CD4-positive, alpha-beta T cell treated with Interleukin-17A for 1 hour (primary cell): Measurements from ENCODE around the gene PLEKHA7.
A peak's percentile ranks its signal among the peaks of the same experiment; 100 is the strongest.
"Not testable (repeated sequence)": the region's sequence is repeated elsewhere in the genome, so short reads cannot be mapped to it uniquely, and the experiment has no call there.

Experiments
- DNase-seq: peaks from one replicate; pipeline ENCODE4 v3.0.0-alpha.2; 2020

Gene PLEKHA7

DNA sequence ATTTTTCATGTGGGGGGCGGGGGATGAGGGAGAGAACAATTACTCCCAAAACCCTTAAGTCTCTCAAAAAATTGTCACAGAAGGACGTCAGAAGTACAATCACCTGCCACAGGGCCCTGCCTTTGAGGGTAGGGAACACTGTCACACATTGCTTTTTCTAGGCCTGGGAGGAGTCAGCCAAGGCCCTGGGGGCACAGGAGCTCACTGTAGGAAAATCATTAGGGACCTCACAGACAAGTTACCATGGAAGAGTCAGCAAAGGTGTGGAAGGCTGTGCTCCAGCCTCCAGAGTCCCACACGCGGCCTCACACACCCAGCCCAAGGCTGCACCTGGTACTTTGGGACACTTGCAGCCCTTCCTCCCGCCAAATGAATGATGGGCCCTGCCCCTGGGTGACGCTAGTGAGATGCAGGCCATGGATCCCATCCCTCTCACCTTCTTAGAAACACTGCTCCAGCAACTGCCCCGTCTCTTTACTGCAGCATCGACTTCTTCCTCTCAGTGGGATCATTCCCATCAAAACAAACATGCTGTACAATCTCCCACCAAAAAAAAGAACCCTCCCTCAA lies 3.3 kb downstream of the PLEKHA7 start:
- DNase-seq: no peak

DNA sequence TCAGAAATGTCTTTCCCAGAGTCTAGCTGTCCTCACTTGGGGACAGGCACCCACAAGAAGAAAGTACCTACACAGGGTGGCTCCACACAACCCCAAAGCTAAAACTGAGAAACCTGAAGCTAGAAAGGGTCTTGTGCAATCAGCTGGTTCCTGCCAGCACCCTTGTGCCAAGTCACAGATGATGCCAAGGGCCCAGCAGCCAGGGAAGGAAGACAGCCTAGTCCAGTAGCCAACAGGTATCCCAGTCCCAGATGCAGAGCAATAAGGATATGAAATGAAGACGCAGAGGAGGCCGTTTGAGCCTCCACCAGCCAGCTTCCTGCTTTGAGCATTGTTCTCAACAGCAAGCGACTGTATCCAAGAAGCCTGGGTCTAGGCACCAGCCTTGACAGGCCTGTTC lies 6.1 kb downstream of the PLEKHA7 start:
- DNase-seq: no peak

DNA sequence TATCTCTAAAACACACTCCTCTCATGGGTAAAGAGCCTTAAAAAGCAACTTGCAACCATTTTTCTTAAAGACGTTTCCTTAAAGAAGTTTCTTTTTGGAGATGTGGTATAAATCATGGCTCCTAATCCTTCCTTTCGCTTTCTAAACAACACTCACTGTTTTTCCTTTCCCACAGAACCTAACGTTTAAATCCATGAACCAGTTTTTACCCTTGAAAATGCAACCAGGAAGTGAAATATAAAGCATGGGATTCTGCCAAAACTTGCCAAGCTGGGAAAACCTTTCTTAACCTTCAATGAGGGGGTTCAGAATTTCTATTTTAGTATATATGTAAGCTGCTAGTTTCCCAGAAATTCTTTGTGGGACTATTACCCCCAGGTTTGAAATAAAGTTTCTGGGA lies 8.6 kb downstream of the PLEKHA7 start:
- DNase-seq: no peak

DNA sequence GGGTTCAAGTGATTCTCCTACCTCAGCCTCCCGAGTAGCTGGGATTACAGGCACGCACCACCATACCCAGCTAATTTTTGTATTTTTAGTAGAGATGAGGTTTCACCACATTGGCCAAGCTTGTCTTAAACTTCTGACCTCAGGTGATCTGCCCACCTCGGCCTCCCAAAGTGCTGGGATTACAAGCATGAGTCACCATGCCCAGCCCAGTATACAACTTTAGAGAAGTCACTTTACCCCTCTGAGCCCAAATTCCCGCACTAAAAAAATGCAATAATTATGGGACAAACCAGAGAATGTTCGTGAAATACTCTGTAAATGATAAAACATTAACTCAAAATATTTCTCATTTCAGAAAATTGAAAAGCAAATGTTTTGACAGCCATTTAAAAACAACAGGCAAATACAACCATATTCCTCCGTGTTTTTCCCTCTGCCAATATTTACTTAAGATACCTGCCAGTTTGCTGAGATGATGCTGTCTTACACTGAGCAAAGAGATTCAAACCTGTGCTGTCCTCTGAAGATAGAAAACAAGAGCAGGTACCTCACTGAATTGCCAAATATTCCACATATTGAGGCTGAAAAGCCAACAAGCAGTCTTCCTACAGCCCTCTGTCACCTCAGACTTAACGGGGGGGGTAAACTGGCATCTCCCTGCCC lies 9.6 kb downstream of the PLEKHA7 start:
- DNase-seq: no peak

DNA sequence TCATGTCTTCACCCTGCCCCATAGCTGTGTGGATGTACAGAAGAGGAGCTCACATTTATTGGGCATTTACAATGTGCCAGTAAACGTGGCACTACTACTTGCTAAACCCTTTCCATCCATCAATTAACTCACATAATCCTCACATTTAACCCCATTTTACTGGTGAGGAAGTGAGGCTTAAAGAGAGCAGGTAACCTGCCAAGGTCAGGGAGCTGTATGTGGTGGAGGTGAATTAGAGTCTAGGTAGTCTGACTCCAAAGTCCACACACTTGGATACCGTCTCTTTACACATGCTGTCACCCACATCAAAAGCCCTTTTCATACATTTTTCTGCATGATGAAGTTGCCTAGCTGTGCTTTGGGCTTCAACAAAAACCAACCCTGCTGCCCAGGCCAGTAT lies 10.8 kb downstream of the PLEKHA7 start:
- DNase-seq: no peak

DNA sequence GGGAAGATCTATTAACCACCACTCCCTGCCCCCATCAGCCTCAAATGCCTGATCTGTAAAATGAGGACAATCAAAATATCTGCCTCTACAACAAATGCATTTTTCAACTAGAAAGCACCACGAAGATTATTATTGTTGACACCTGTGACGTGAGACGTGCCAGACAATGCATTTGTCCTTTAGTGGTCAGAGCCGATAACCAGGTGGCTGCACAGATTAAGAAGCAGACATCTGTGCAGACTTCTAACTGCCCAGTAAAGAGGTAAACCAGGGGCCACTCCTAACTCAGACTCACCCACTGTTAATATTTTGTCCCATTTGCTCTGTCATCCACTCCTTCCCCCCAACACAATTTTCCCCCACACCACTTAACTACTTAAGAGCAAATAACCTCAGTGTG lies 11.7 kb downstream of the PLEKHA7 start:
- no peak for DNase-seq

DNA sequence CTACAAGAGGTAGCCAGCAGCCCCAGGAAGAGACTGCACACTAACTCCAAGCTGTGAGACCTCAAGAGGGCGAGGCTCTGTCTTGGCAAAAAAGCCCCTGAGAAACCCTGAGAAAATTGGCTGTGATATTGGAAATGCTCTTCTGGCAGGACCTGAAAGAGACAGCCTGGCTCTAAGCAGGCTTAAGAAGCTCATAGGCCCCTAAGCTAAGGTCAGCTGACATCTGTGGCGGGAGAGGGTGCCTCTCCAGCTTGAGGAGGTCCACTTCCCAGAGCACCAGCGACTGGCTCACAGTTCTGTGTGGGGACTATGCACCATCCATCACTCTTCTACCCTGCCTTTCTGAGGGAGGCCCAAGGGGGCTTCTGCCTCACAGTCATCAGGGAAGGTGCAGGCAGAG lies 12.4 kb downstream of the PLEKHA7 start:
- DNase-seq: no peak

DNA sequence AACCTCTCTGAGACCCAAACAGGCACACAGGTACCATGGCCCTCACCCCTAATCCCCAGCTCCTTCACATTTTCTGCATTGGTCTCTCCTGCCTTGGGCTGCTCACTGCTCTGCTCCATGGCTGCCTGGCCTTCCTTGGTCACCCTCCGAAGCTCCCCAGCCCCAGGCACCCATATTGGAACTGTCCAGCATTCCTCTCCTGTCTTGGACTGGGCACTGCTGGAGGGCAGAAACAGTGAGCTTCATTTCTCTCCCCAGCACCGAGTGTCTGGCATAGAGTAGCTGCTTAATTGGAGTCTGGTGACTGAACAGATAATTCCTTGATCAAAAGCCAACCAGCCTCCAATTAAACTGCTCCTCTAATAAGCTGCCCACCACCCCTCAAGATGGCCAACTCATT lies 13.2 kb downstream of the PLEKHA7 start:
- DNase-seq: no peak

DNA sequence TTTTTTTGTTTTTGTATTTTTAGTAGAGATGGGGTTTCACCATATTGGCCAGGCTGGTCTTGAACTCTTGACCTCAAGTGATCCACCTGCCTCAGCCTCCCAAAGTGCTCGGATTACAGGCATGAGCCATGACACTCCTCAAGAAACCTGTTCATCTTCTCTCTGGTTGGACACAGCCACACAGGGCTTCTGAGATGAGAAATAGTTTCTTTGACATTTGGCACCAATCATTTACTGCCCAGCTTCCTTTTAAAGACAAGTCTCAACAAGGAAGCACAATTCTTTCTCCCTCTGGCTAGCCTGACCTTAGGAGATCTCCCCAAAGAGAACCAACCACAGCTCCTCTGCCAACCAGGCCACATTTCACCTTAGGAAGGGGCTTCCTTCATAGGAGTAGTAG lies 14.0 kb downstream of the PLEKHA7 start:
- not testable (repeated sequence) for DNase-seq

DNA sequence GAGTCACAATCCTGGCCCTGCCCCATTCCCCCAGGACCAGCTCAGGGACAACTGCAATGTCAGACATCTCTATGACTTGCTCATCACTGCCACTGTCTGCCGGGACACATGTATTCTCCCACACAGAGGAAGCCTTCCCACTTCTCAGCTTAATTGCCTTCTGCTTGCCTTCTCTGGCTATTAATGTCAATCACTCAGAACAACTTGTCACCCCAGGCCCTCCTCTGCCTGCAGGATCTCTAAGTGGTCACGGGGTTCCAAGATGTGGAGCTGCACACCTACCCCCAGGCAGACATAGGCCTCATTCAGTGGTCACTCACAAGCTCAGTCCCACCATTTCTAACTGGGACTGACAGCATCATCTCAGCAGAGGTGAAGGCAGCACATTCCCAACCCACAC lies 15.1 kb downstream of the PLEKHA7 start:
- DNase-seq: no peak

DNA sequence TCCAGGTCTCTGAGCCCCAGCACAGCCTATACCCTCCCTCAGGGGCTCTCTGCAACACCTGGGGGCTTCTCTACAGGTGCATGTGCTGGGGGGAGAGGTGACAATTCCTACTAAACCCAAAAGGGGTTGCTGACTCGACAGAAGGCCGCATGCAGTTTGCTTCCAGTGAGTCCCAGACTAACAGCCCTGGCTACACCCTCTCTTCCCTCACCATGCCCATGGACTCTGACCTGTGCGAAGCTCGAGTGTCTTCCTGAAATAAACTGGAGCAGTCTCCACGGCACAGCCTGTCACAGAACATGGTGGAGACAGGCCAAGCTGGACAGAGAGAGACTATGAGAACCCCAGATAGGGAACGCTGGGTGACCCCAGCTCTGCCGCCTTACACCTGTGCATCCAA lies 16.6 kb downstream of the PLEKHA7 start:
- DNase-seq: no peak

DNA sequence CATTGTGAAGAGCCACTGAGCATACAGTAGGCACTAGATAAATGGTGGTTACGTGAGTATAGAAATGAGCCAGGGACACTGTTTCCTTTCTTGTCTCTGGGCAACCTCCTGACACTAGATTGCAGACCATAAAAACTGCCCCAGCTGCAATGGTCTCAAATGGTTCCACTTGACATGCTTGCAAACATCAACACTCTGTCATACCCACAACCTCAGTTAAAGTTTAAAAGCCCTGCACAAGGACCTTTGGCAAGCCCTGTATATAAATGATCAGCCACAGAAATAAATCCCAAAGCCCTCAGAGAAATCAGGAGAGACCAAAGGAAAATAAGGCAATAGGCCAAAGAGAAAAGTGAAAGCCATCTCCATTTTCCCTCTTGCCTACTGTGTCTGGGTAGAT lies 20.7 kb downstream of the PLEKHA7 start:
- DNase-seq: no peak

DNA sequence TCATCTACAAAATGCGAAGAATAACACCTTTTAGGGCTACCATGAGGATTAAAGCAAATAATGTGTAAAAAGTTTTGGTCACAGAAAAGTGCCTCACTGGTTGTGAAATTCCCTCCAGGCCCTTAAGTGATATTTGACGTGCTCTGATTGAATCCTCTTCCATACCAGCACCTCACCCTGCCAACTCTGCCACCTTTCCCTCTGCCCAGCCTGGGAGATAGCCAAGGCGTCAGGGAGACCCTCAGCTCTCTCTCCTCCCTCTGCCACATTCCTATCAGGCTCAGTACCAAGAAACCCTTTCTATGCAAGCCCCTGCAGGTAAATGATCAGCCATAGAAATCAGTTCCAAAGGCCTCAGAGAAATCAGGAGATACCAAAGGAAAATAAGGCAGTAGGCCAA lies 21.4 kb downstream of the PLEKHA7 start:
- no peak for DNase-seq

DNA sequence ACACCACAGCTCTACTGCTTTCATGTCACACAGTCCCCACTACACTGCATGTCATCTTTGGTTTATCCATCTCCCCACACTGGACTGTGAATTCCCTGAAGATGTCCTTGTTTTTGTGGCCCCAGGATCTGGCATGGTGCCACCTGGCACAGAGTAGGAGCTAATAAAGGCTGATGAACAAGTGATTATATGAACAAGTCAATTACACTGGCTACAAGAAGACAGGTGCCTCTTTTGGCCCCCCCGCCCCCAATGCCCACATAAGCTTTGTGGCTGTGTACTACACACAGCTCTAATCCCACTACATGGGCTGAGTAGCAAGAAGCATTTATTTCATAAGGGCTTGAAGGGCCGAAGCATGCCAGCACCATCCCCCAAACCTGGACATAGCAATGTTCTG lies 24.7 kb downstream of the PLEKHA7 start:
- no peak for DNase-seq

DNA sequence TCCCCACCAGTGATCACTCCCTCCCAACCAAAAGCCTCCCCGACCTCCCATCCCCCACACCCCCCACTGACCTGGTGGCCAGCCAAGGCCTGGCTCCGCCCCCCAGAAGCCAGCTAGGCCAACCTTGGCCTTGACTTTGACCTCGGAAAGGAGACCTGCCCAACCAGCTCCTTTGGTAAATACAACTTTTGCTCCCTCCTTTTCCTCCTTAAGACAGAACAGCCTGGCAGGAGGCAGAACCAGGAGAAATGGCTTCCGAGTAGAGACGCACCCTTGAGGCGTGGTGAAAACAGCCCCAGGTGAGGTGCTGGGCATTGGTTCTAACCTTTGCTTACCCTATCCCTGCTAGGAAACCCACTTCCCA lies 27.0 kb downstream of the PLEKHA7 start:
- no peak for DNase-seq

DNA sequence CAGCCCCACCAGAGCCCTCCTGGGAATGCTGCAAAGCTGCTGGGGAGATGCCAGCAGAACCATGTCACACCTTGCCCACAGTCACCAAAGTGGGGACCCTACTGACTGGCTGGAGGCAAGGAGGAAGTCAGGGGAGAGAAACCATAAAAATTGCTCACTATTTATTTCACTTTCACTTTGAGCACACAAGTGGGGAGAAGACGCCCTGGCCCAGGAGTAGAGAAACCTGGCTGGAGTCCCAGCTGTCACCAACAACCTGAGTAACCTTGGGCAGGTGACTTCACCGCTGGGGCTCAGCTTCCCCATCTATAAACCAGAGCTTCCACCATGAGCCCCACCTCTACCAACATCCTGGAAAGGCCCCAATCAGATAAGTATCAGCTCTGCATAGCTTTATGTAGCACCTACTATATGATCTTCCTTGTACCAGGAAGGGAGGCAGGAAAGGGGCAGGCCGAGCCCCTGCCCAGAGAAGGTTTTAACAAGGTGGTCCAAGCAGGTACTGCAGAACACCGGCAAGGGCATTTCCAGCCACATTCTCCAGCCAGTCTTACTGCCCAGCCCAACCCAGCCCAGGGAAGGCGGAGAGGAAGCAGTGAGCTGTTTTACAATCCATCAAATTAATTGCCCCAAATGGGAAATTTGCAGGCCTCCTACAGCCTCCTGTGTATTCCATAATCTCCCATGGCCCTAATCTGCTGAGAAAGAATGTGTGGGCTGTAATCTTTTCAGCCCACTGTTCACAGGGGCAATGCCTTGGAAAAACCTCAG lies 27.6 kb downstream of the PLEKHA7 start:
- peak; percentile 69 for DNase-seq

DNA sequence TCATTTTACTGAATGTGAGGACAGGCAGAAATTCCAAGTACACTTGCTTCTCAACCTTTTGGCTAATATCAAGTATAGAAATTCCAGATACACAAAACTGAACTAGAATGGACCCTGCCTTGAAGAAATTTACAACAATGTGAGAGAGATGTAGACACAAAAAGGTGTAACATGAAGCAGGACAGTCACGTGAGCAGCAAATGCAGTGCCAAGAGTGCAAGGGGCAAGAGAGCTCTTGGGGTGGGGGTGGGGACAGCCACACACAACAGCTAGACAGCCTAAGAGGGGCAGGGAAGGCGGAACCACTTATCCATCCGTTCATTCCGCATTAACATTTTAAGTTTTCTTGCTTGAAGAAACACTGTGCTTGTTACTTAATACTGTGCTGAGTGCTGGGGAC lies 28.9 kb downstream of the PLEKHA7 start:
- DNase-seq: no peak

DNA sequence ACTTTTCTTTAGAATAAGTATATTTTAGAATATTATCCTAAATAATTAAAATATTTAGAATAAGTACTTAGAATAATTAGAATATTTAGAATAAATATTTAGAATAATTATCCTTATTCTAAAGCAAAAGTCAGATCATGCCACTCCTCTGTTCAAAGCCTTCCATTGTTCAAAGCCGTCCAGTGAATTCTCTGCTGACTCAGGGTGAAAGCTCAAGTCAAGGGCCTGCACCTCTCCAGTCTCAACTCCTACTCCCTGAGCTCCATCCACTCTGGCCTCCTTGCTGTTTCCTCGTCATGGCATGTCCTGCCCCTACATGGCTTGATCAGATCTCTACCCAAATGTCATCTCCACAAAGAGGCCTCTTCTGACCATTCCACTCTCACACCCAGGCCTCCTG lies 30.0 kb downstream of the PLEKHA7 start:
- no peak for DNase-seq

DNA sequence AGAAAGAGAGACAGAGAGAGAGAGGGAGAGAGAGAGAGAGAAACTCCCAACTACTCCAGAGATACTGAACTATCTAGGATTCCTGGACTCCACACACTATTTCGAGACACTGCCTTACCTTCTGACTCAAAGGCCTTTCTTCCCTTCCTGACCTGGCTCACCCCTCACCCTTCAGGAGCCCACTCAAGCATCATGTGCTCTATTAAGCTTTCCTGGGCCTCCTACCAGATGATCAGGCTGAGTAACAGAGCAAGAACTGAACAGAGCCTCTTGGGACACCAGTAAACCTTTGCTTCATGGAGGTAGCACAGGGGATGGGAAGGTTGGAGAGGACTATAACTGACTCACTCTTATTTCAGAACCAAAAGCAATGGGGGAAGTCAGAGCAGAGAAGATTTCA lies 31.4 kb downstream of the PLEKHA7 start:
- no peak for DNase-seq

DNA sequence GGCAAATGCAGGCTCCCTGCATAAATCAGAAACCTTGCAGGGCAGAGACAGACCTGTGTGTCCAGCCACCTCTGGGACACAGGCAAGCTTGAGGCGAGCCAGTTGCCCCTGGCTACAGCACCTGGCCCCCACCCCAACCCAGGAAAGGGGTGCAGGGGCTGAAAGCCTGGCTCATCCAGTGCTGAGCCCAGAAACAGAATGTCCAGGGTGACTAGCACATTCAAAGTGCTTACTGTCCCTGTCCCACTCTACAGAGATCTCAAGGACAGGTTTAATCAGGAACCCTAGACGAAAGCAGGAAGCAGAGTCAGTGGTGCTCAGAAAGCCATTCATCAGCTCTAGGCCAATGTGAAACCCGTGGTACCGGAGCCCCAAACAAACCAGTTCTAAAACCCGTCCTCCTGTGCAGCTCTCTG lies 31.9 kb downstream of the PLEKHA7 start:
- DNase-seq: no peak

DNA sequence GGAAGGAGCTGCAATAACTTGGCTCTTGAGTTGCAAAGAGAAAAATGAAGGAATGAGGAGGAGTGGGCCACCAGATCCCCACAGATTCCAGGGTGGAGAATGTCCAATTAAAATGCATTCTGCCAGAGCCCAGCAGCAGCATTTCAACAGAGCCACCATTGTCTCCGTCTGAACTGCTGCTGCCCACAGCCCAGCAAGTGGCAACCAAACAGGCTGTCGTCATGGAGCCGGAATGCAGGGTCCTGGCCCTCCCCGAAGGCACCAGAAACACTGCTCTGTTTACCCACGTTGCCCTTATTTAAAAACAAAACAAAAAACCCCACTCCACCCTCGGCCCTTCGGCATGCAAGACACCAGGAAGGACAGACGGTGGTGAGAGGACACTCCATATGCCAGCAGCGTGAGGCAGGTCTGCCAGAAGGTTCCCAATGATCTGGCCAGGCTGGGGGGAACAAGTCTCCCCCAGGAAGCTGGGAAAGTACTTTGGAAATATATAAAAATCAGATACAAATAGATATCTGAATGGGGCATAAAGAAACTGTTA lies 32.5 kb downstream of the PLEKHA7 start:
- no peak for DNase-seq

DNA sequence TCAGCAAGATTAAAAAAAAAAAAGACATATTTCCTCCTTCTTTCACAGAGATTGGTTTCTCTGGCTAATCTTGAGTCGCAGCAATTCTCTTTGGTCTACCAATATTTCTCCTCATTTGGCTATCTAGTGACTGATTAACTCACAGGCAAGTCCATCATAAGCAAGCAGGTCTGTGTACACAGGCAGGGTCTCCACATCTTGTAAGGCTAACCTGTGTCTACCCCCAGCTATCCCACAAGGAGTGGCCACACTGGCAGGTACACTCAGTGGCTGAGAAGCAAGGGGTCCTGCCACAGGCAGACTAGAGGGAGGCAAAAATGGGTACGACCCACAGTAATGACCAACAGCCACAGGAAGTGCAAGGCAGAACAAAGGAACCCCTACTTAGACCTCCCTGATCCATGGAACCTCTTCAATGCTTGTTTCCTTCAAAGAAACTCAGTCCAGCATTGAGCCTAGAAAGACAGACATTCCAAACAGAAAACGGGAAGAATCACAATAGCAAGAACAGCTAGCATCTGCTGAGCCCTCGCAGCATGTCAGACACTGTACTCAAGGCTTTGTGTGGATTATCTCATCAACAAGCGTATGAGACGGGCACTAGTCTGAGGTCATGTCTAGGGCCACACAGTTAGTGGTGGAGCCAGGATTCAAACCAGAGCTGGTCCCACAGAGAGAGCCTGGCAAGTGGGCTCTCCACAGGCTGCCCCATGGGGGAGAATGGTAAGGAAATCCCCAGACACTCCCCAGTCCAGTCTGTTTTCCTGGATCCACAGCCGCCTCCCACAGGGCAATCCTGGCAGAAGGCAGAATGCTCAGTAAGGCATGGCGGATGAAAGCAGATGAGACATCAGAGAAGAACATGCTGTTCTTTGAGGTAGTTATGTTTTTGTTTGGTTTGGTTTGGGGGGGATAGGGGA lies 34.3 kb downstream of the PLEKHA7 start:
- DNase-seq: no peak

DNA sequence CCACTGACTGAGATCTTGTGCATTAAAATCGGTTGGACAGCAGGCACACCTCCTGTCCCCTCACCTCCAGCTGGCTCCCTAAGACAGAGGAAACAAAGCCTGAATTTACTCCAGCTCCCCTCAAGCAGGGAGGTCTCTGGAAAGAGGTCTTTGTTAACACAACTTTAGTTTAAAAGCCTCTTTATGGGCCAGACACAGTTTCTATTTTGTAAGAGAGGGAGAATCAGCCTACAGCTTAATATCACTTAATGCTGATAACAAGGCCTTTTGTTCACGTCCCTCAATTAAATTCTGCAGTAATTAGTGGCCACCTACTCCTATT lies 36.3 kb downstream of the PLEKHA7 start:
- DNase-seq: no peak
